GM12872 (cell line): ENCODE measurements around the gene ZDHHC11B.

Experiments
- CTCF ChIP-seq: IDR thresholded peaks from 3 replicates; pipeline ENCODE4 v1.5.1; 2011; ENCODE audit warnings: low read depth, mild to moderate bottlenecking, low read length, moderate library complexity; ENCODE audit not compliant: insufficient read depth

Gene ZDHHC11B

GRCh38 chr5:759111-759751, 25.3 kb downstream of the ZDHHC11B start:
- TF ChIP-seq CTCF: no peak

GRCh38 chr5:758698-759053, 25.9 kb downstream of the ZDHHC11B start:
- TF ChIP-seq CTCF: no peak

DNA sequence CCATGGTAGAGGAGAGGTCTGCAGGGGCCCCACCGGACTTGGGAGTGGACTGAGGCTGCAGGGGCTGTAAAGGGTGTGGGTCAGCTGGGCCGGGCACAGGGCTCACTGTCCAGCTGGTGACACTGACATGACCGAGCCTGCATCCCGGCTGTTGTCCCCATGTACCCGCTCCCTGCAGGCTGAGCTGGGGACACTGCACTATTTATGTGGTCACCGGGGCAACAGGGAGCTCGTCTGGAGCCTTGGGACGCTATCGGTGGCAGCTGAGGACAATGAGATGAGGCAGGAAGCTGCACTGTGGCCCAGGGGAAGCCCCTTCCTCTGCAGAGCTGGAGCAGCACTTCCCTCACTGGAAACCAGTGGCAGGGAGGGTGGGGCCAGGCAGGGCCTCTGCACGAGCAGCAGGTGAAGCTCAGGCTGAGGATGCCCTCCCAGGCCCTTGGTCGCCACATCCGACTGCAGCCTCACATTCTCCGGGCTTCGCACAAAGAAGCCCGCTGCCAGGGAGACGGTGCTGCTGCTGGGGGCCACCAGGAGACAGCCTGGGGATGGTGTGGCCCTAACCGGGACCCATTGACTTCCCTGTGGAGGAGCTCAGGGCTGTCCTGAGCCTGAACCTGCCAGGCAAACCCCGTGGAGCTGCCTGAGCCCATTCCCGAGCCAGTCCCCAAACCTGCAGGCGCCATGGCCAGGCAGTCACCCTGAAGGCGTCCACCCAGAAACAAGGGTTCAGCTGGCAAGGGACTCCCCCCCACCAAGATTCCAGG, 26.4 kb downstream of the ZDHHC11B start:
- TF ChIP-seq CTCF: no peak

DNA sequence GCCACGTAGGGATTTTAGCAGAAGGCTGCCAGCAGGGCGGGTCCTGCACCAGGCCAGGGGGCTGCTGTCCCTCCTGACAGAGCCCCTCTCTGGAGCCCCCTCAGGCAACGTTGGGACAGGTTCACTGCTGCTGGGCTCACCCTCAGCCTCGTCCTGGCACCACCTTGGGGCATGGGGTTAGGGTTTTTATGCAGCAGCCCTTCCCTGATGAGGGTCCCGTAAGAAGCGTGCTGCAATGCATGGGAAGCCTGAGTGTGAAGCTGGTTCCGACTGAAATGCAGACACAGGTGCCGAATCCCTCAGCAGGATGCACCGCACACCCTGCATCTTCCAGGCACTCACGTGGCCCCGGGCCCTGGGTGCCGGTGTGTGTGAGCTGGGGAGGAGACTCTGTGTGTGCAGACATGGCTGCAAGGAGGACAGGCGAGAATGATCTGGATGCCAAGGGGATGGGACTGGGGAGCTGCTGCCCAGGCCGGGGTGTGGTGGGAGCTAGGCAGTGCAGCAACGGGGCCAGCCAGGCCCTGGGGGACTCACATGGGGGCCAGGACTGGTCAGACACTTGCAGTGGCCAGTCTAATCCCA, 27.1 kb downstream of the ZDHHC11B start:
- no peak for TF ChIP-seq CTCF

DNA sequence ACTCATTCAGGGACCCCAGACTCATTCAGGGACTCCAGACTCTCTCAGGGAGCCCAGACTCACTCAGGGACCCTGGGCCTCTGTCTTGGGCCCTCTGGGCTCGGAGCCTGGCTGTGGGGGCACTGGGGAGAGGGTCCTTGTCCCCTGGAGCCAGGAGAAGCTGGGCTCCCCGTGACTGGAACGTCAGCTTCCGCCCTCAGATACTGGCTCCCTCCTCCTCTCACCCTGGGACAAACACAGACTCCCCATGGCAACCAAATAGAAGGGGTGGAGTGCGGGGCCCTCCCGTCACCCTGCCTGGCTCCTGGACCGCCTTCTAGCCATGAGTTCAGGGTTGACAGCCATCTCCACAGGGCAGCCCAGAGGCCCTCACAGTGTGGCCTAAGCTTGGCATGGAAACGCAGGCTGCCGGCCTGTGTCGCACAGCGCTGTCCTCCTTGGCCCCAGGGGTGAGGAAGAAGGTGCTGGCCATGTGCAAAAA, 27.6 kb downstream of the ZDHHC11B start:
- TF ChIP-seq CTCF: no peak

GRCh38 chr5:756171-756570, 28.4 kb downstream of the ZDHHC11B start:
- TF ChIP-seq CTCF: no peak

GRCh38 chr5:751496-751895, 33.0 kb downstream of the ZDHHC11B start:
- TF ChIP-seq CTCF: no peak
